Activated CD8-positive, alpha-beta T cell treated with anti-CD3 and anti-CD28 coated beads, Interleukin-2, amount 10 ng/mL, durations not matched to agents 7 days and 5 days (primary cell): ENCODE data around the gene JMJD1C. TPM values are rescaled to one million over a fixed set of nuclear protein-coding genes. Genes with fewer than 3 reads are reported as not detected.

Experiments used
- ATAC-seq: fragments of 150-1000 bp; cut with Tn5 transposase; one replicate; pipeline ENCODE4 v1.10.0; 2021; ENCODE audit warnings: moderate library complexity
- CTCF ChIA-PET: fragments of 350-600 bp; sonication (Branson Sonifier 250); formaldehyde crosslinking; loops from one replicate; lab custom pipeline; 2021; ENCODE audit warnings: antibody characterized with exemption; lab: Charles Lee
- POLR2A ChIA-PET: fragments of 350-600 bp; sonication (Branson Sonifier 250); formaldehyde crosslinking; loops from one replicate; lab custom pipeline; 2021; ENCODE audit warnings: antibody characterized with exemption; lab: Charles Lee
- DNase-seq: peaks from one replicate; pipeline ENCODE4 v3.0.0-alpha.2; 2020
- H3K27ac Mint-ChIP-seq: one replicate; pipeline ENCODE4 v1.8.0; 2021; ENCODE audit warnings: mild to moderate bottlenecking, mixed read lengths
- H3K27me3 Mint-ChIP-seq: one replicate; pipeline ENCODE4 v1.8.0; 2021; ENCODE audit warnings: low read depth, mixed read lengths
- H3K36me3 Mint-ChIP-seq: one replicate; pipeline ENCODE4 v1.8.0; 2021; ENCODE audit warnings: low read depth, mixed read lengths
- H3K4me1 Mint-ChIP-seq: one replicate; pipeline ENCODE4 v1.8.0; 2021; ENCODE audit warnings: low read depth, mixed read lengths
- H3K4me3 Mint-ChIP-seq: one replicate; pipeline ENCODE4 v1.8.0; 2021; ENCODE audit warnings: mild to moderate bottlenecking, mixed read lengths
- H3K9me3 Mint-ChIP-seq: one replicate; pipeline ENCODE4 v1.8.0; 2022; ENCODE audit warnings: mixed read lengths; ENCODE audit not compliant: insufficient read depth
- microRNA-seq: library from miRNA; unstranded; fragments of <30 nt; microRNA quantifications from one replicate; pipeline ENCODE4 v1.2.0, GENCODE V29; 2022
- total RNA-seq, 2 experiments: library from RNA; stranded (reverse); gene quantifications; one replicate each; pipeline ENCODE4 v1.2.3, GENCODE V29; 2021

Gene JMJD1C
- total RNA-seq, 2 experiments from 2014 or later, result 63.0 to 65.1 TPM

GRCh38 chr10:63133056-63133820 lies 332.5 kb downstream of the JMJD1C start, which contains the start of gene NRBF2:
TSS of gene NRBF2 (plus strand) at chr10:63133328. CDS start at chr10:63133471, 143 bp downstream.
- peak; percentile 96 for ATAC-seq
- Mint-ChIP-seq H3K36me3 (peaks cover 21% of the 10 kb centered on the region), H3K4me1 (peaks cover 38% of the 10 kb centered on the region), H3K27ac (peak within 1 kb of the TSS; percentile 97), H3K27me3 (no peaks in the 10 kb centered on the region), H3K4me3 (peak within 1 kb of the TSS; percentile 91), H3K9me3 (peaks cover 12% of the 10 kb centered on the region)
- ChIA-PET POLR2A (interaction anchor here (0.5 to 1.7 kb wide), 14 partner anchors 12 to 1993 kb away, joined by 3 to 8 read pairs (median 4); no protein-coding TSS in a partner anchor), CTCF (interaction anchor here (1.0 to 6.0 kb wide), 9 partner anchors 8 to 588 kb away, joined by 3 to 42 read pairs (median 6); no protein-coding TSS in a partner anchor)
- peak; percentile 98 for DNase-seq

DNA sequence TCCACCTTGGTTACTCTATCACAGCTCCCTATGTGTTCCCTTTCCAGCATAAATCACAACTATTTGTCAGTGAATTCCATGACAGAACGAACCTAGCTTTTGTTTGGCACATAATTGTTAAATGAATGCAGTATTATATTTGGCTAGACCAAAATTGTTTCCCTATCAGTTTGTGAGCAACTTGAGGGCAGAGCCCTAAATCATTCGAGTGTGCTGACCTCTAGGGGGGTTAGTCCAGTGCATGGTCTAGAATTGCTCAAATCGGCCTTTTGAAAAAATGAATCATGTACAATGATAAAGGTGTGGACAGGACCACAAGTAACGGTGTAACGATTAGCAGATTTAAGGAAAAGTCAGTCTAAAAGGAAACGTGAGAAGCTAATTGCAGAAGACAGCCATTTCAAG lies 333.1 kb downstream of the JMJD1C start:
- Mint-ChIP-seq H3K36me3 (peaks cover 18% of the 10 kb centered on the region), H3K4me3 (peak overlapping the region; percentile 91), H3K4me1 (peaks cover 36% of the 10 kb centered on the region), H3K9me3 (peaks cover 12% of the 10 kb centered on the region), H3K27ac (peak overlapping the region; percentile 97), H3K27me3 (no peaks in the 10 kb centered on the region)
- ChIA-PET CTCF (interaction anchor here (1.0 to 6.0 kb wide), 9 partner anchors 9 to 695 kb away, joined by 3 to 42 read pairs (median 5); no protein-coding TSS in a partner anchor), POLR2A (interaction anchor here (0.5 to 1.7 kb wide), 13 partner anchors 12 to 678 kb away, joined by 3 to 8 read pairs (median 4); no protein-coding TSS in a partner anchor)
- ATAC-seq, result no peak
- DNase-seq, result no peak

- DNase-seq (no peak), ATAC-seq (no peak)
- POLR2A ChIA-PET, result no interaction called here
- H3K27me3 Mint-ChIP-seq, result peaks cover 2% of the 10 kb centered on the region
- peaks cover 12% of the 10 kb centered on the region for H3K9me3 Mint-ChIP-seq
- H3K36me3 Mint-ChIP-seq, result peaks cover 10% of the 10 kb centered on the region
- no peak overlapping the region for H3K27ac Mint-ChIP-seq
- no peak overlapping the region for H3K4me3 Mint-ChIP-seq
- CTCF ChIA-PET, result interaction anchor here (1.4 kb wide), 1 partner anchor 28 kb away, joined by 5 read pairs; no protein-coding TSS in a partner anchor
- peaks cover 17% of the 10 kb centered on the region for H3K4me1 Mint-ChIP-seq
Measured at GRCh38 chr10:63129888-63130287, 335.9 kb downstream of the JMJD1C start.

GRCh38 chr10:63128443-63128842 lies 337.3 kb downstream of the JMJD1C start:
- POLR2A ChIA-PET, result no interaction called here
- ATAC-seq, result no peak
- DNase-seq, result no peak
- Mint-ChIP-seq H3K4me3 (no peak overlapping the region), H3K27ac (no peak overlapping the region), H3K4me1 (peaks cover 9% of the 10 kb centered on the region), H3K9me3 (peaks cover 12% of the 10 kb centered on the region), H3K27me3 (peaks cover 2% of the 10 kb centered on the region), H3K36me3 (peaks cover 10% of the 10 kb centered on the region)
- CTCF ChIA-PET, result no interaction called here

- Mint-ChIP-seq H3K27ac (no peak overlapping the region), H3K9me3 (no peaks in the 10 kb centered on the region), H3K36me3 (no peaks in the 10 kb centered on the region), H3K4me1 (no peaks in the 10 kb centered on the region), H3K27me3 (peaks cover 2% of the 10 kb centered on the region), H3K4me3 (no peak overlapping the region)
- ChIA-PET POLR2A (no interaction called here), CTCF (no interaction called here)
- DNase-seq (no peak), ATAC-seq (no peak)
Measured at GRCh38 chr10:63125459-63125858, 340.3 kb downstream of the JMJD1C start.

GRCh38 chr10:63123727-63124362 lies 341.9 kb downstream of the JMJD1C start:
- ChIA-PET POLR2A (no interaction called here), CTCF (no interaction called here)

DNA sequence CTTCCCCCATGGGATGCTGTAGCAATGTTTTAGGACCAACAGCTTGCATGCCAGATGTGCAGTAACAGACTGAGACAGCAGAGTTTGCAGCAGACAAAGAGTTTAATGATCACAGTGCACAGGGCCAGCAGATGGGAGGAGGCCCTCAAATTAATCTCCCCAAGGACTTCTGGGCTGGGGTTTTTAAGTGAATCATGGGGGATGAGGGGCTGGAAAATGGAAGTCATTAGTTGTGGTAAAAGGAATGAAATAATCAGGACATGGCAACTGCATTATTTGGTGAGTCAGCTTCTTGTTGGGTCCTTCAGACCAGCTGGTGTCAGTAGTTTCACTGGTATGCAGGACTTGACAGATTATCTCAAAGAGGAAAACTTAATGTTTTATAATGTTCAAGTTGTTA lies 345.2 kb downstream of the JMJD1C start:
- ChIA-PET POLR2A (no interaction called here), CTCF (interaction anchor here (1.2 kb wide), 2 partner anchors 12 to 37 kb away, joined by 3 read pairs; partner anchors contain the start of gene NRBF2)
- no peaks in the 10 kb centered on the region for H3K9me3 Mint-ChIP-seq
- no peak overlapping the region for H3K27ac Mint-ChIP-seq
- H3K4me3 Mint-ChIP-seq, result no peak overlapping the region
- no peak for DNase-seq
- no peaks in the 10 kb centered on the region for H3K4me1 Mint-ChIP-seq
- H3K36me3 Mint-ChIP-seq, result no peaks in the 10 kb centered on the region
- ATAC-seq, result no peak
- no peaks in the 10 kb centered on the region for H3K27me3 Mint-ChIP-seq

More at GRCh38 chr10:63123727-63124362, 341.9 kb downstream of the JMJD1C start:
- ATAC-seq, result no peak
- Mint-ChIP-seq H3K9me3 (no peaks in the 10 kb centered on the region), H3K36me3 (no peaks in the 10 kb centered on the region), H3K4me1 (no peaks in the 10 kb centered on the region), H3K27me3 (peaks cover 2% of the 10 kb centered on the region), H3K27ac (no peak overlapping the region), H3K4me3 (no peak overlapping the region)
- DNase-seq, result no peak

DNA sequence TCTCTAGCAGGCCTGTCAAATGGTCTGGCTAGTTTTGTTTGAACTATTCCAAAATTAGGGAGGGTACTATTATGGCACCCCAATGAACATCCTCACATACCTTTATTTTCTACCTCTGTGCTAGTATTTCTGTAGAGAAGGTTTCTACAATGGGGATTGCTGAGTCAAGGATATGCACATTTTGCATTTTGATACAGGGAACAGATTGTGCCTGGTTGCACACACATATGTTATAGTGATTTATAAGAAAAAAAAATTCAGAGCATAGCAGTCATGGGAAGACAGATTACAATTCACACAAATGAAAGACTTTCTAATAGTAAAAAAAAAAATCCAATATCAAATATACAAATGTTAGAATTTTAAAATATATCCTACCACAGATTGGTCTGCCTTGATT lies 346.7 kb downstream of the JMJD1C start:
- H3K4me3 Mint-ChIP-seq, result no peak overlapping the region
- no peak for ATAC-seq
- H3K27me3 Mint-ChIP-seq, result no peaks in the 10 kb centered on the region
- ChIA-PET CTCF (no interaction called here), POLR2A (no interaction called here)
- no peaks in the 10 kb centered on the region for H3K9me3 Mint-ChIP-seq
- H3K4me1 Mint-ChIP-seq, result no peaks in the 10 kb centered on the region
- DNase-seq, result no peak
- H3K27ac Mint-ChIP-seq, result no peak overlapping the region
- H3K36me3 Mint-ChIP-seq, result no peaks in the 10 kb centered on the region

Small RNA genes lying within 50 kb of the gene (microRNA-seq; reads per million reads assigned to microRNA genes)
- gene MIR1296, result 8.6 reads per million, percentile 18 among the genes with 10 or more reads in this experiment

Other genes with a start within 250 kb of the JMJD1C start
- 10 to 100 TPM; 17.5 to 17.6 TPM for gene REEP3, start 55.4 kb upstream of the JMJD1C start, total RNA-seq